Spleen (tissue), 7 donors: ENCODE data around the gene PCDH19.

Experiments used
- POLR2A ChIP-seq, 3 donors: fragments of 450-650 bp; IDR thresholded peaks; one replicate each; pipeline ENCODE4 v1.5.1; 2017; ENCODE audit warnings: antibody characterized with exemption in 3 of 3, mild to moderate bottlenecking in 1 of 3
- TF ChIP-seq, protein P1 (sequence below), 11 experiments: fragments of 200-600 bp in 7 of 11; fragments of 450-650 bp in 4 of 11; sonication (generic) in 4 of 11; IDR thresholded peaks in 8 of 11; conservative IDR thresholded peaks in 3 of 11; 1 replicate in 7 of 11; 2 replicates in 4 of 11; pipeline versions ENCODE4 v1.4.0 to v1.8.0; 2016 to 2021; ENCODE audit warnings: antibody characterized with exemption in 11 of 11, inconsistent platforms in 4 of 11, mild to moderate bottlenecking in 1 of 11
- donor health status: DM: no; HTN: no; CAD: no; lungs with moderate emphysema.
- donor health status: DM: no; HTN: no; CAD: no.
- donor health status: DM: no; HTN: no; CAD: no.

DNA sequence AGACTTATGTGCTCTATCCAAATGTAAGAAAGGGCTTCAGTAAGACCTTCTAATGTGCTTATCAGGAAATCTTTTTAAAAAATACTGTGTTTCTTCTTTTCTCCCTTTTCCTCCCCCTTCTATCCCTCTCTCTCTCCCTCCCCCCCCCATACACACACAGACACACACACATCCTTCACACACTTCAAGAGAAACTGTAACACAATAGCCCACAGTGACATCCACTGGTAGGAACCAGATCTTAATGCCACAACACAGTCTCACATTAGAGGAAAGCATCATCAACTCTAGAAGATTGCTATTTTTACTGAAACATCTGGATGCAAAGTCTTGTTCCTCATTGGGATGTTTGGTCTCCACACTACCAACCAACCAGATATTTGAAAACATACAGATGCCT lies 4.6 kb downstream of the PCDH19 start:
- TF ChIP-seq, protein P1, sequence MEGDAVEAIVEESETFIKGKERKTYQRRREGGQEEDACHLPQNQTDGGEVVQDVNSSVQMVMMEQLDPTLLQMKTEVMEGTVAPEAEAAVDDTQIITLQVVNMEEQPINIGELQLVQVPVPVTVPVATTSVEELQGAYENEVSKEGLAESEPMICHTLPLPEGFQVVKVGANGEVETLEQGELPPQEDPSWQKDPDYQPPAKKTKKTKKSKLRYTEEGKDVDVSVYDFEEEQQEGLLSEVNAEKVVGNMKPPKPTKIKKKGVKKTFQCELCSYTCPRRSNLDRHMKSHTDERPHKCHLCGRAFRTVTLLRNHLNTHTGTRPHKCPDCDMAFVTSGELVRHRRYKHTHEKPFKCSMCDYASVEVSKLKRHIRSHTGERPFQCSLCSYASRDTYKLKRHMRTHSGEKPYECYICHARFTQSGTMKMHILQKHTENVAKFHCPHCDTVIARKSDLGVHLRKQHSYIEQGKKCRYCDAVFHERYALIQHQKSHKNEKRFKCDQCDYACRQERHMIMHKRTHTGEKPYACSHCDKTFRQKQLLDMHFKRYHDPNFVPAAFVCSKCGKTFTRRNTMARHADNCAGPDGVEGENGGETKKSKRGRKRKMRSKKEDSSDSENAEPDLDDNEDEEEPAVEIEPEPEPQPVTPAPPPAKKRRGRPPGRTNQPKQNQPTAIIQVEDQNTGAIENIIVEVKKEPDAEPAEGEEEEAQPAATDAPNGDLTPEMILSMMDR (IDR thresholded peaks at IDR 0.05 in 8 of 11, conservative IDR thresholded peaks at IDR 0.05 in 3 of 11) = no peak
- TF ChIP-seq POLR2A (IDR thresholded peaks at IDR 0.05) = no peak
